Stomach smooth muscle (tissue), 2 donors: Measurements from ENCODE around the gene PACS2.

ENCODE experiments used
- H3K27ac ChIP-seq: one replicate; pipeline ENCODE4 v1.7.0; 2013; ENCODE audit warnings: mild to moderate bottlenecking, low read length, inconsistent platforms
- H3K27me3 ChIP-seq, 2 donors: one replicate each; pipeline ENCODE4 v1.7.0; 2013; ENCODE audit warnings: low read length in 2 of 2; ENCODE audit not compliant: insufficient read depth in 2 of 2, control insufficient read depth in 1 of 2
- H3K36me3 ChIP-seq, 2 donors: one replicate each; pipeline ENCODE4 v1.7.0; 2013; ENCODE audit warnings: low read length in 2 of 2; ENCODE audit not compliant: control insufficient read depth in 2 of 2, insufficient read depth in 2 of 2
- H3K4me1 ChIP-seq: one replicate; pipeline ENCODE4 v1.7.0; 2013; ENCODE audit warnings: low read length; ENCODE audit not compliant: control insufficient read depth, insufficient read depth
- H3K4me3 ChIP-seq, 2 donors: one replicate each; pipeline ENCODE4 v1.7.0; 2013; ENCODE audit warnings: low read length in 2 of 2
- H3K9ac ChIP-seq, 2 donors: one replicate each; pipeline ENCODE4 v1.7.0; 2013; ENCODE audit warnings: low read length in 2 of 2, mild to moderate bottlenecking in 1 of 2
- H3K9me3 ChIP-seq, 2 donors: one replicate each; pipeline ENCODE4 v1.7.0; 2013; ENCODE audit warnings: low read length in 2 of 2; ENCODE audit not compliant: control insufficient read depth in 2 of 2
- donor health status: healthy.
- donor health status: Pancreatic carcinoma.

Gene PACS2

DNA sequence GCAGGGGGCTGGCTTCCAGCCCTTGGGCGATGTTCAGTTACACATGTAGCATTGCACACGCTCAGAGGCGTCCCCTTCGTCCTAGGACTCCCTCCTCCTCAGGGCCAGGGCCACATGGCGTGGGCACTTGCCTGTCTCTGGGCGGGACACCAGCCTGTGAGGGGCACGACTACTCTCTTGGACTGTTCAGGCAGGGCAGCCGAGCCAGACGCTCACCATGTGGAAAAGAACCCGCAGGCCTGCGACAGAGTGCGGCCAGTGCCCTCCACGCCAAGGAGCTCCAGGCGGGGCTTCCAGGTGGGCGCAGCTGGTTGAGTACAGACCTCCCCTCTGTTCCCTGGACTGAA is 126.0 kb downstream of the PACS2 start:
- Histone ChIP-seq H3K9me3 (no peaks in the 10 kb centered on the region), H3K27me3 (no peaks in the 10 kb centered on the region), H3K4me3 (no peak overlapping the region), H3K27ac (no peak overlapping the region), H3K4me1 (peaks cover 5% of the 10 kb centered on the region), H3K9ac (no peak overlapping the region), H3K36me3 (peaks cover 0 to 7% of the 10 kb centered on the region in 2 donors)

DNA sequence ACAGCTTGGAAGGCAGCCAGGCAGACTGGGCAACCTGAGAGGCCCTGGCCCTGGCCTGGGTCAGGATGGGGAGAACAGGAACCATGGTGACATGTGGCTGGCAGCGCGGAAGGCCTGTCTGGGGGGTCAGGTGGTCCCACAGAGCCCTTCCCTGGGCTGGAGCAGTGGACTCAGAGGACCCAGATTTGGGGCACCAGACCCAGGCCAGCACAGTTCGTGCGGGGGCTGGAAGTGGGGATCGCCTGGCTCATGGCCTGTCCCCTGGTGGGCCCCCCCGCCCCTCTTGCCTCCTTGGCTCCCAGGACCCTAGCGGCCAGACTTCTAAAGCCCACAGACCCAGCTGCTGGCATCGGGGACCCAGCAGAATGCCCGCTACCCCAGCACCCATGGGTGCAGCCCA is 126.4 kb downstream of the PACS2 start:
- Histone ChIP-seq H3K4me3 (no peak overlapping the region), H3K27ac (no peak overlapping the region), H3K27me3 (no peaks in the 10 kb centered on the region), H3K9me3 (no peaks in the 10 kb centered on the region), H3K4me1 (peaks cover 5% of the 10 kb centered on the region), H3K36me3 (peaks cover 0 to 7% of the 10 kb centered on the region in 2 donors), H3K9ac (no peak overlapping the region)

DNA sequence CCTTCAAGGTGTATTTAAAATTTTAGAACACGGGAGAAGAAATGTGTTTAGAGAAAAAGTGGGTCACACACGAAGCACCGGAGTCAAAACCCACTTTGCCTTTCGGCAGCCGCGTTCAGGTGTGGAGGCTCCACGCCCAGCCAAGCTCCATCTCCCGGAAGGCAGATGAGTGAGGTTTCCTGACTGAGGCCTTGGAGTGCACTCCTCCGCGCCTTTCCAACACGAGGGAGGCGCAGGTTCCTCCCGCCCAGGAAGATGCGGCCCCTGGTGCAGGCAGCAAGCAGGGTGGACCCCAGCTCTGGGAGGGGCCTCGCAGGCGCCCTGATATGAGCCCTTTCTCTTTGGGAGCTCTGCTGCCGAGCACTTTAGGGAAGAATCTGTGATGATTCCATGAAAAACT is 127.6 kb downstream of the PACS2 start:
- Histone ChIP-seq H3K9ac (no peak overlapping the region), H3K9me3 (no peaks in the 10 kb centered on the region), H3K27ac (no peak overlapping the region), H3K4me3 (no peak overlapping the region), H3K27me3 (no peaks in the 10 kb centered on the region), H3K4me1 (peaks cover 5% of the 10 kb centered on the region), H3K36me3 (peaks cover 0 to 6% of the 10 kb centered on the region in 2 donors)

DNA sequence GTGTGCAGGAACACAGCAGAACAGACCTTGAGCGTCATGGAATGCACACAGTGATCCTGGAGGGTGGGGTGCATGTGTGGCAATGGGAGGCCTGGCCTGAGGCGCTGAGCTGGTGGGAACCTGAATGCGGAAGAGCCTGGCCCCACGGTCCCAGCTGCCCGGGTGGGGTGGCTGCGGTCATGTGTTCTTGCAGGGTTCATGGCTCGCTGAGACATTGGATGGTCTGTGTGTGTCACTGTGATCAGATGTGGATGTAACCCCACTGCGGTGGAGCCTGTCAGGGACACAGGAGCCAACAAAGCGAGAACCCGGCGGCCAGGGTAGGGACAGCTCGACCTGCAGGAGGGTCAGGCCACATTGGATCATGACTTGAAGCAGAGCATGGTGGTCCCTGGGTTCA is 128.3 kb downstream of the PACS2 start:
- Histone ChIP-seq H3K4me1 (no peaks in the 10 kb centered on the region), H3K9me3 (no peaks in the 10 kb centered on the region), H3K9ac (no peak overlapping the region), H3K27ac (no peak overlapping the region), H3K4me3 (no peak overlapping the region), H3K27me3 (no peaks in the 10 kb centered on the region), H3K36me3 (peaks cover 0 to 6% of the 10 kb centered on the region in 2 donors)

DNA sequence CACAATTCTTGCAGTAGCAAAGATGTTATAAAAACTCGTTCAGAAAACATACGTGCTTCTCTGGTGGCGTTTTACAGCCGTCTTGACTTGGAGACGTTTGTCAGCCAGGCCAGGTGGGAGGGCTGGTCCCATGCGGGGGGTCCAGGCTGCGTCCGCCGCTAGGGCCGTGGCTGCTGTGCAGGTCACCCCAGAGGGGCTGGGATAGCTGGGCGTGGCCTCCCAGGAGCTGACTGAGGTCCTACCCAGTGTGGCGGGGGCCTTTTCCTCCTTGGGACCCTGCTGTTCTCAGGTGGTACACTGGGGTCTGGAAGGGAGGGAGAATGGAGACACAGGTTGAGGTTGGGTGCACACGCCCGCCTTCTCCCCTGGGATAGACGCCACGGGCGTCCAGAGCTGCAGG is 130.3 kb downstream of the PACS2 start:
- Histone ChIP-seq H3K36me3 (peaks cover 0 to 4% of the 10 kb centered on the region in 2 donors), H3K27ac (no peak overlapping the region), H3K27me3 (no peaks in the 10 kb centered on the region), H3K9ac (no peak overlapping the region), H3K9me3 (no peaks in the 10 kb centered on the region), H3K4me3 (no peak overlapping the region), H3K4me1 (peaks cover 11% of the 10 kb centered on the region)

DNA sequence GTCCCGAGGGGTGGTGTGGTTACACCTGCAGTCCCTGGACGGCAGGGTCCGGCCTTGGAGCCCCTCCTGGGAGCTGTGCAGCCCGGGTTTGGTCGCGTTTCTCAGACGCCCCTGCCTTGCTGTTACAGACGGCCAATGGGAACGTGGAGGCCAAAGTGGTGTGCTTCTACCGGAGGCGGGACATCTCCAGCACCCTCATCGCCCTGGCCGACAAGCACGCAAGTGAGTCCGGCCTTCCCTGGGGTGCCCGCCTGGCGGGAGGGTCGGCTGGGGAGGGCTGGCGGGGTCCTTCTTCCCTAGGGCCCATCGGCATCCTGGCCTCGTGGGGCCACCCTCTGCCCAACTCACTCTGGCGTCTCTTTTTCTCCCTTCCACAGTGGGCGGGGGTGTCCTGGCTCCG is 130.7 kb downstream of the PACS2 start:
- Histone ChIP-seq H3K4me3 (no peak overlapping the region), H3K9ac (no peak overlapping the region), H3K27ac (no peak overlapping the region), H3K36me3 (peaks cover 1 to 4% of the 10 kb centered on the region in 2 donors), H3K27me3 (no peaks in the 10 kb centered on the region), H3K9me3 (no peaks in the 10 kb centered on the region), H3K4me1 (peaks cover 11% of the 10 kb centered on the region)

DNA sequence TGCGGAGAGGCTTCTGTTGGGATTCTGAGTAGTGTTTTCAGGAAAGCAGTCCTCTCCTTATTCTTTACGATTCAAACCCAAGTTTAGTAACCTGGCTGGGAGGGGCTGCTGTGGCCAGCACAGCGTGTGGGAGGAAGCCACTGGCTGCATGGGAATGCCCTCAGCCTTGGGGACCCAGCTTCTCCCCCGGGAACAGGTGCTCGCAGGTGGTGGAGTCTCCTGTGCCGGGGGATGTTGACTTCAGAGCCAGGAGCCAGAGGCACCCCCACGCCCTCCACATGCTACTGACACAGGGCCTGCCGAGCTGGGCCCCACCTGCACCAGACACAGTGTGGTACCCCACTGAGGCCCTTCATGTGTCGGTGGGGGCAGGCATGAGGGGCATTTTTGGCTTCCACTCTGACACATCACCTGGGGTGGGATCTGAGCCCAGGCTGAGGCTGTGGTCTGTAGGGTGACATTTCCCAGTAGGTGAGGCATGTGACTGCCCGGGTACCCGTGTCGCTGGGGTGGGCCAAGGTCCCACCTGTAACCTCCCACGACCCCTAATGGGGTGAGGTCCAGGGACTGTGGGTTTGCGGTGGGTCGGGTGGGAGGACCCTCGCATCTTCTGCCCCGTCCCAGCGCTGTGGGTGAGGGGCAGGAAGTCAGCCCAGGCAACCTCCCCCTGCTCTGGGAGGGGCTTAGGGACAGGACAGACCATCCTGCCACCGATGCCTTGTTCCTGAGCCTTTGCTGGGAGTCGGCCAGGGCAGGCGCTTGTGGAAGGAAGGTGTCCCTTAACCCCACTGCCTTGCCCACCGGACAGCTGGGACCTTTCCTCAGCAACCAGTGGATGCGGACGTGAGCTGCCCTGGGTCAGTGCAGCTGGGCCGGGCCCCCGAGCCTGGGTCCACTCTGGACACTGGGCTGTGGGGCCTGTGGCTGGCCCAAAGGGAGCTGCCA is 131.6 kb downstream of the PACS2 start:
- Histone ChIP-seq H3K27ac (no peak overlapping the region), H3K9ac (no peak overlapping the region), H3K4me1 (peaks cover 11% of the 10 kb centered on the region), H3K27me3 (no peaks in the 10 kb centered on the region), H3K36me3 (peaks cover 5 to 11% of the 10 kb centered on the region in 2 donors), H3K4me3 (no peak overlapping the region), H3K9me3 (no peaks in the 10 kb centered on the region)

DNA sequence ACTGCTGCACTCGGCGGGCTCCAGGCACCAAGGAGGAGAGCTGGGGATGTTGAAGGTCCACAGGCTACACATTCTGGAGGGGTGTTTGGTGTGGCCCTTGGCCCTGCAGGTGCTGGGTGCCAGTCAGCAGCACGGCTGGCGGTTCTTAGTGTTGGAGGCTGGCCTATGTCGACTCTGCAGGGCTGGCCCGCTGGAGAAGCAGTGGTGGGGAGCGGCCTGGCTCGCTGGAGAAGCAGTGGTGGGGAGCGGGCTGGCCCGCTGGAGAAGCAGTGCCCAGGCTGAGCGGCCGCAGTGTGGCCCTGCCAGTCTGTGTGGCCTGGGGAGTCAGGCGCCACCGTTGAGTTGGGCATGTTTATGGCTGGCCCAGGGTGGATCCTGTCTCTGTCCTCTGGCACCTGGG is 132.4 kb downstream of the PACS2 start:
- Histone ChIP-seq H3K4me1 (peaks cover 11% of the 10 kb centered on the region), H3K4me3 (no peak overlapping the region), H3K36me3 (peaks cover 5 to 16% of the 10 kb centered on the region in 2 donors), H3K9me3 (no peaks in the 10 kb centered on the region), H3K27me3 (no peaks in the 10 kb centered on the region), H3K9ac (no peak overlapping the region), H3K27ac (no peak overlapping the region)
